KMS-11 (cell line): ENCODE results near the gene TBCC.

Experiments
- H2AFZ ChIP-seq: fragments of 200-600 bp; sonication (generic); 2 replicates; pipeline ENCODE4 v1.6.1; 2016; ENCODE audit warnings: antibody characterized with exemption, mixed run types, low read depth
- H3K27ac ChIP-seq: fragments of 200-600 bp; sonication (generic); 2 replicates; pipeline ENCODE4 v1.6.1; 2016; ENCODE audit warnings: mild to moderate bottlenecking, mixed run types
- H3K27me3 ChIP-seq: fragments of 200-600 bp; sonication (generic); 2 replicates; pipeline ENCODE4 v1.6.1; 2017; ENCODE audit warnings: mild to moderate bottlenecking, low read depth, mixed run types, moderate library complexity; ENCODE audit not compliant: insufficient read depth
- H3K36me3 ChIP-seq: fragments of 200-600 bp; sonication (generic); 2 replicates; pipeline ENCODE4 v1.6.1; 2017; ENCODE audit warnings: mild to moderate bottlenecking, mixed run types; ENCODE audit not compliant: insufficient read depth
- H3K4me1 ChIP-seq: fragments of 200-600 bp; sonication (generic); 2 replicates; pipeline ENCODE4 v1.6.1; 2016; ENCODE audit warnings: mild to moderate bottlenecking, low read depth, mixed run types; ENCODE audit not compliant: poor library complexity, severe bottlenecking
- H3K4me2 ChIP-seq: fragments of 200-600 bp; sonication (generic); 2 replicates; pipeline ENCODE4 v1.7.0; 2016; ENCODE audit warnings: mild to moderate bottlenecking, mixed run types
- H3K4me3 ChIP-seq: fragments of 200-600 bp; sonication (generic); IDR thresholded peaks from 2 replicates; pipeline ENCODE4 v1.6.1; 2017; ENCODE audit warnings: low read depth, low read length, mixed read lengths; ENCODE audit not compliant: insufficient read depth
- H3K79me2 ChIP-seq: fragments of 200-600 bp; sonication (generic); 2 replicates; pipeline ENCODE4 v1.6.1; 2016; ENCODE audit warnings: low read depth, mixed run types; ENCODE audit not compliant: insufficient read depth
- H3K9ac ChIP-seq: fragments of 200-600 bp; sonication (generic); 2 replicates; pipeline ENCODE4 v1.6.1; 2016; ENCODE audit warnings: mild to moderate bottlenecking, mixed run types
- H4K20me1 ChIP-seq: fragments of 200-600 bp; sonication (generic); 2 replicates; pipeline ENCODE4 v1.6.1; 2016; ENCODE audit warnings: mild to moderate bottlenecking, mixed run types; ENCODE audit not compliant: insufficient read depth
- TF ChIP-seq, protein P1 (sequence below): fragments of 200-600 bp; sonication (generic); conservative IDR thresholded peaks from 2 replicates; pipeline ENCODE4 v1.6.1; 2017; ENCODE audit warnings: low read depth, mild to moderate bottlenecking, antibody characterized with exemption, low read length, moderate library complexity, mixed read lengths

TBCC gene

DNA sequence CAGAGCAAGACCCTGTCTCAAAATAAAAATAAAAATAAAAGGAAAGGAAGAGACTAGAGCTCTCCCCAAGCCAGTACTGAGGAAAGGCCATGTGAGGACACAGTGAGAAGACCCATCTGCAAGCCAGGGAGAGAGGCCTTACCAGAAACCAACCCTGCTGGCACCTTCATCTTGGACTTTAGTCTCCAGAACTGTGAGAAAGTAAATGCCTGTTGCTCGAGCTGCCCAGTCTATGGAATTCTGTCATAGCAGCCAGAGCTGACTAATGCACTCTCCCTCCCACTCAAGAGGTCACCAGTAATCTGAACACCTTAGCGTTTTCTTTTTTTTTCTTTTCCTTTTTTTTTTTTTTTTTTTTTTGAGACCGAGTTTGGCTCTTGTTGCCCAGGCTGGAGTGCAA lies 16.2 kb downstream of the TBCC start:
- Histone ChIP-seq H3K4me2 (no peak overlapping the region), H3K27ac (no peak overlapping the region), H3K4me1 (peaks cover 8% of the 10 kb centered on the region), H2AFZ (no peak overlapping the region), H3K9ac (no peak overlapping the region), H3K79me2 (no peaks in the 10 kb centered on the region), H3K27me3 (no peaks in the 10 kb centered on the region), H4K20me1 (no peaks in the 10 kb centered on the region), H3K4me3 (no peak overlapping the region), H3K36me3 (no peaks in the 10 kb centered on the region)
- TF ChIP-seq, protein P1, sequence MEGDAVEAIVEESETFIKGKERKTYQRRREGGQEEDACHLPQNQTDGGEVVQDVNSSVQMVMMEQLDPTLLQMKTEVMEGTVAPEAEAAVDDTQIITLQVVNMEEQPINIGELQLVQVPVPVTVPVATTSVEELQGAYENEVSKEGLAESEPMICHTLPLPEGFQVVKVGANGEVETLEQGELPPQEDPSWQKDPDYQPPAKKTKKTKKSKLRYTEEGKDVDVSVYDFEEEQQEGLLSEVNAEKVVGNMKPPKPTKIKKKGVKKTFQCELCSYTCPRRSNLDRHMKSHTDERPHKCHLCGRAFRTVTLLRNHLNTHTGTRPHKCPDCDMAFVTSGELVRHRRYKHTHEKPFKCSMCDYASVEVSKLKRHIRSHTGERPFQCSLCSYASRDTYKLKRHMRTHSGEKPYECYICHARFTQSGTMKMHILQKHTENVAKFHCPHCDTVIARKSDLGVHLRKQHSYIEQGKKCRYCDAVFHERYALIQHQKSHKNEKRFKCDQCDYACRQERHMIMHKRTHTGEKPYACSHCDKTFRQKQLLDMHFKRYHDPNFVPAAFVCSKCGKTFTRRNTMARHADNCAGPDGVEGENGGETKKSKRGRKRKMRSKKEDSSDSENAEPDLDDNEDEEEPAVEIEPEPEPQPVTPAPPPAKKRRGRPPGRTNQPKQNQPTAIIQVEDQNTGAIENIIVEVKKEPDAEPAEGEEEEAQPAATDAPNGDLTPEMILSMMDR = no peak

DNA sequence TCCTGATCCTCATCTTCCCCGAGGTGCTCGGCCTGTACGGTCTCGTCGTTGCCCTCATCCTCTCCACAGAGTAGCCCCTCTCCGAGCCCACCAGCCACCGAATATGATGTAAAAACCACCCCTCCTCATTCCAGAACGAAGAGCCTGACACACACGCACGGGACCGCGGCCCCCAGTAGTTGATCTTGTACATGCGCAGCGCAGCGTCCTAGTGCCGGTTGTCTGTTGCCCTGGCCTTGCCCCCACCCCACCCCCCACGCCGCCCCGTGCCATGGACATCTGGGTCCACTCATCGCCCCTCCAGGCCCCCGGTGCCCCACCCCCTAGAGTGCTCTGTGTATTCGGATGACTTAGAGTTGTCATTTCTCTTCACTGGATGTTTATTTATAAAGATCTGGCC lies 18.3 kb downstream of the TBCC start:
- Histone ChIP-seq H2AFZ (no peak overlapping the region), H3K9ac (no peak overlapping the region), H3K4me3 (no peak overlapping the region), H3K79me2 (no peaks in the 10 kb centered on the region), H4K20me1 (no peaks in the 10 kb centered on the region), H3K36me3 (no peaks in the 10 kb centered on the region), H3K27me3 (no peaks in the 10 kb centered on the region), H3K27ac (no peak overlapping the region), H3K4me2 (no peak overlapping the region), H3K4me1 (peaks cover 8% of the 10 kb centered on the region)
- TF ChIP-seq, protein P1 = no peak

DNA sequence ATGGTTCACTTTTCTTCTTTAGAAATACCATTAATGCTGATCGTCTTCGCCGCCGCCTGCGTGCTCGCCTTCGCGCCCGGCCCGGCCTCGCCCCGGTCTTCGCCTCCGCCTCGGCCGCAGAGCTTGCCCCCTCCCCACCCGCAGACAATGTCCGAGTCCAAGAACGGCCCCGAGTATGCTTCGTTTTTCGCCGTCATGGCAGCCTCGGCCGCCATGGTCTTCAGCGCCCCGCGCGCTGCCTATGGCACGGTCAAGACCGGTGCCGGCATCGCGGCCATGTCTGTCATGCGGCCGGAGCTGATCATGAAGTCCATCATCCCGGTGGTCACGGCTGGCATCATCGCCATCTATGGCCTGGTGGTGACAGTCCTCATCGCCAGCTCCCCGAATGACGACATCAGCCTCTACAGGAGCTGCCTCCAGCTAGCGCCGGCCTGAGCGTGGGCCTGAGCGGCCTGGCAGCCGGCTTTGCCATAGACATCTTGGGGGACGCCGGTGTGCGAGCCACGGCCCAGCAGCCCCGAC lies 18.8 kb downstream of the TBCC start:
- Histone ChIP-seq H4K20me1 (no peaks in the 10 kb centered on the region), H3K9ac (no peak overlapping the region), H3K27me3 (no peaks in the 10 kb centered on the region), H3K4me2 (peak overlapping the region; percentile 63; the same call in 1 of the 2 replicates), H3K36me3 (no peaks in the 10 kb centered on the region), H3K4me3 (no peak overlapping the region), H3K27ac (no peak overlapping the region), H3K4me1 (peaks cover 8% of the 10 kb centered on the region), H3K79me2 (no peaks in the 10 kb centered on the region), H2AFZ (peak overlapping the region; percentile 77; the same call in 1 of the 2 replicates)
- TF ChIP-seq, protein P1 = no peak

DNA sequence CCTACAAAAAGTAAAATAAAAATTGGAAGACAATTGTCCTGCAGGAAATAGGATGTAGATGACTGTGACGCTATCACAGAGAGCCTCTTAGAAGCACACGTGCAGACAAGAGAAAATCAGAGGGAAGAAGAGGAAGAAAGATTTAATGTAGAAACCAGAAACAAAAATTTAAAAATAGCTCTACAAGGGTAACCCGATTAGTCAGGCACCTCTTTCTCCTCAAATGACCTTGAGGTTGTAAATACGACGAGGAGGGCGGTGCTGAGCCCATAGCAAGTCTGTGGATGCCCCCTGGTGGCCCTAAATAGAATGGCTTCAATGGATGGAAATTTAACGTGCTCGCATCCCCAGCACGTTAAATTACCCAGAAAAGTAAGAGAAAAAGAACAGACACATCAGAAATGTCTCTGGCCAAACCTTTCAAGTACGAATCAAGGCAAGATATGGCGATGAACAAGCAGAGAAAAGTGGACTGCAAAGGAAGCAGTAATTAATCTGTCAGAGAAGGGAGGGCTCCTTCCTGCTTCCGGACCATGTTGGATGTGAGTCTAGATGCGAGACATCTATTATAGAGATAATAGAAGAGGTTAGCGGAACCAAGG lies 19.3 kb downstream of the TBCC start:
- Histone ChIP-seq H3K4me2 (peak overlapping the region; percentile 63), H3K36me3 (no peaks in the 10 kb centered on the region), H3K4me3 (no peak overlapping the region), H3K9ac (peak overlapping the region; percentile 14; the same call in 1 of the 2 replicates), H3K27me3 (no peaks in the 10 kb centered on the region), H3K4me1 (peaks cover 8% of the 10 kb centered on the region), H2AFZ (peak overlapping the region; percentile 77), H3K79me2 (no peaks in the 10 kb centered on the region), H4K20me1 (no peaks in the 10 kb centered on the region), H3K27ac (peak overlapping the region; percentile 30)
- TF ChIP-seq, protein P1 = peak; percentile 95
